T-helper 1 cell (primary cell): ENCODE measurements around the gene FYCO1.

Experiments
- DNase-seq, 5 donors: peaks; one replicate each; pipeline ENCODE4 v3.0.0-alpha.2; 2012 to 2020

FYCO1 gene

GRCh38 chr3:45881078-45882022 lies 114.3 kb downstream of the FYCO1 start:
- DNase-seq: peak in 1 of 5 donors; percentile 28

GRCh38 chr3:45880725-45881077 lies 114.9 kb downstream of the FYCO1 start:
- DNase-seq: no peak

GRCh38 chr3:45878124-45878523 lies 117.5 kb downstream of the FYCO1 start:
- DNase-seq: no peak

GRCh38 chr3:45874677-45875346 lies 120.8 kb downstream of the FYCO1 start:
- no peak for DNase-seq

- DNase-seq: no peak
These were observed 122.0 kb downstream of the FYCO1 start for GRCh38 chr3:45873638-45874037.

- no peak for DNase-seq
These were observed 122.6 kb downstream of the FYCO1 start for GRCh38 chr3:45873036-45873435.

- no peak for DNase-seq
These were observed 123.1 kb downstream of the FYCO1 start for GRCh38 chr3:45872569-45872968.

- DNase-seq: no peak
These were observed 123.8 kb downstream of the FYCO1 start for GRCh38 chr3:45871780-45872179.

- DNase-seq: peak; percentile 28 to 69 (median 60)
These were observed 125.5 kb downstream of the FYCO1 start for GRCh38 chr3:45870099-45870498.

GRCh38 chr3:45869638-45870037 lies 126.0 kb downstream of the FYCO1 start:
- DNase-seq: no peak

- no peak for DNase-seq
These were observed 127.0 kb downstream of the FYCO1 start for GRCh38 chr3:45868650-45869049.

GRCh38 chr3:45868213-45868612 lies 127.4 kb downstream of the FYCO1 start:
- DNase-seq: no peak
